HG02798 (cell line): ENCODE measurements around the gene THADA.
"Not testable (repeated sequence)": the region's sequence is repeated elsewhere in the genome, so short reads cannot be mapped to it uniquely, and the experiment has no call there.

Source experiments
- ATAC-seq: cut with Tn5 transposase; IDR thresholded peaks from one replicate; pipeline ENCODE4 v1.9.1; 2021; ENCODE audit warnings: mild to moderate bottlenecking; ENCODE audit not compliant: unreplicated experiment, poor library complexity

Gene THADA

GRCh38 chr2:43595603-43596412 is at the start of gene THADA:
TSS of gene THADA (minus strand) at chr2:43596038. CDS start at chr2:43592392, 3,646 bp downstream.
- ATAC-seq = peak; percentile 99

GRCh38 chr2:43643680-43644079 is 47.8 kb upstream of the THADA start:
- no peak for ATAC-seq

GRCh38 chr2:43642363-43642762 is 46.5 kb upstream of the THADA start:
- no peak for ATAC-seq

GRCh38 chr2:43637030-43637803 is 41.4 kb upstream of the THADA start, which contains the start of gene PLEKHH2:
TSS of gene PLEKHH2 (plus strand) at chr2:43637260. CDS start at chr2:43644674, 7,414 bp downstream.
- ATAC-seq = peak; percentile 100

GRCh38 chr2:43636621-43637020 is 40.8 kb upstream of the THADA start:
- ATAC-seq = no peak

- not testable (repeated sequence) for ATAC-seq
These were observed 40.3 kb upstream of the THADA start for GRCh38 chr2:43636153-43636552.

- no peak for ATAC-seq
These were observed 38.9 kb upstream of the THADA start for GRCh38 chr2:43634604-43635306.

- ATAC-seq = no peak
These were observed 35.9 kb upstream of the THADA start for GRCh38 chr2:43631618-43632317.

- ATAC-seq = no peak
These were observed 27.2 kb upstream of the THADA start for GRCh38 chr2:43622931-43623451.

- no peak for ATAC-seq
These were observed 23.7 kb upstream of the THADA start for GRCh38 chr2:43619511-43619910.

GRCh38 chr2:43616967-43617680 is 21.3 kb upstream of the THADA start:
- ATAC-seq = no peak

- no peak for ATAC-seq
These were observed 17.1 kb upstream of the THADA start for GRCh38 chr2:43612944-43613343.

GRCh38 chr2:43611987-43612894 is 16.4 kb upstream of the THADA start:
- ATAC-seq = peak; percentile 80

- ATAC-seq = no peak
These were observed 14.5 kb upstream of the THADA start for GRCh38 chr2:43610361-43610760.

GRCh38 chr2:43609290-43609918 is 13.6 kb upstream of the THADA start:
- peak; percentile 46 for ATAC-seq

GRCh38 chr2:43605851-43606250 is 10.0 kb upstream of the THADA start:
- no peak for ATAC-seq

GRCh38 chr2:43605079-43605655 is 9.3 kb upstream of the THADA start:
- ATAC-seq = no peak
